HG03095 (cell line): ENCODE results near the gene PTPRN2.

Source experiments
- ATAC-seq: cut with Tn5 transposase; IDR thresholded peaks from one replicate; pipeline ENCODE4 v1.9.1; 2021; ENCODE audit warnings: moderate library complexity; ENCODE audit not compliant: unreplicated experiment

Gene PTPRN2

GRCh38 chr7:158579662-158580646 lies 7.7 kb downstream of the PTPRN2 start:
- no peak for ATAC-seq

- no peak for ATAC-seq
Observed at GRCh38 chr7:158576050-158576762, 11.4 kb downstream of the PTPRN2 start.

GRCh38 chr7:158574308-158575036 lies 13.2 kb downstream of the PTPRN2 start:
- ATAC-seq: no peak

GRCh38 chr7:158573310-158573709 lies 14.3 kb downstream of the PTPRN2 start:
- ATAC-seq: no peak

- no peak for ATAC-seq
Observed at GRCh38 chr7:158572000-158572828, 15.4 kb downstream of the PTPRN2 start.

- ATAC-seq: no peak
Observed at GRCh38 chr7:158570449-158571170, 17.0 kb downstream of the PTPRN2 start.

- ATAC-seq: no peak
Observed at GRCh38 chr7:158569858-158570323, 17.7 kb downstream of the PTPRN2 start.

- ATAC-seq: no peak
Observed at GRCh38 chr7:158568974-158569857, 18.4 kb downstream of the PTPRN2 start.

GRCh38 chr7:158567153-158567603 lies 20.4 kb downstream of the PTPRN2 start:
- ATAC-seq: no peak

GRCh38 chr7:158564663-158565035 lies 23.0 kb downstream of the PTPRN2 start:
- ATAC-seq: no peak

GRCh38 chr7:158563911-158564662 lies 23.5 kb downstream of the PTPRN2 start:
- no peak for ATAC-seq

- ATAC-seq: no peak
Observed at GRCh38 chr7:158563051-158563450, 24.6 kb downstream of the PTPRN2 start.

GRCh38 chr7:158562517-158562916 lies 25.1 kb downstream of the PTPRN2 start:
- no peak for ATAC-seq

- ATAC-seq: no peak
Observed at GRCh38 chr7:158561659-158562058, 26.0 kb downstream of the PTPRN2 start.

GRCh38 chr7:158560386-158560785 lies 27.2 kb downstream of the PTPRN2 start:
- ATAC-seq: no peak

GRCh38 chr7:158559356-158559755 lies 28.3 kb downstream of the PTPRN2 start:
- ATAC-seq: no peak

GRCh38 chr7:158558816-158559215 lies 28.8 kb downstream of the PTPRN2 start:
- no peak for ATAC-seq

- no peak for ATAC-seq
Observed at GRCh38 chr7:158557441-158557755, 30.2 kb downstream of the PTPRN2 start.
